Transverse colon (tissue), 4 donors: ENCODE results near the gene MTHFSD. TPM values are rescaled to one million over a fixed set of nuclear protein-coding genes. Genes with fewer than 3 reads are reported as not detected.

ENCODE experiments used
- DNase-seq: peaks from one replicate; pipeline ENCODE4 v3.0.0-alpha.2; 2019
- H3K27ac ChIP-seq, 4 donors: fragments of 200-600 bp; sonication (generic); 2 replicates each; pipeline ENCODE4 v1.5.1; 2016 to 2018; ENCODE audit warnings: inconsistent platforms in 4 of 4
- H3K27me3 ChIP-seq: fragments of 200-600 bp; sonication (generic); 2 replicates; pipeline ENCODE4 v1.5.1; 2017; ENCODE audit warnings: inconsistent platforms
- H3K36me3 ChIP-seq, 4 donors: fragments of 200-600 bp; sonication (generic); 2 replicates each; pipeline ENCODE4 v1.5.1; 2017 to 2019; ENCODE audit warnings: inconsistent platforms in 4 of 4
- H3K4me1 ChIP-seq, 4 donors: fragments of 200-600 bp; sonication (generic); 2 replicates each; pipeline ENCODE4 v1.5.1; 2017 to 2020; ENCODE audit warnings: inconsistent platforms in 4 of 4
- H3K4me3 ChIP-seq, 4 donors: fragments of 200-600 bp; sonication (generic); 1 replicate in 1 of 4; 2 replicates in 3 of 4; pipeline versions ENCODE4 v1.5.1 to v1.6.1; 2017 to 2019; ENCODE audit warnings: inconsistent platforms in 4 of 4
- H3K9me3 ChIP-seq, 2 donors: fragments of 200-600 bp; sonication (generic); 2 replicates each; pipeline ENCODE4 v1.5.1; 2017 to 2019; ENCODE audit warnings: inconsistent platforms in 2 of 2
- CTCF ChIP-seq, 5 experiments: fragments of 200-600 bp in 3 of 5; fragments of 450-650 bp in 2 of 5; sonication (generic) in 3 of 5; IDR thresholded peaks; 1 replicate in 2 of 5; 2 replicates in 3 of 5; pipeline ENCODE4 v1.5.1; 2016 to 2017; ENCODE audit warnings: antibody characterized with exemption in 5 of 5, inconsistent platforms in 3 of 5, mild to moderate bottlenecking in 2 of 5, moderate library complexity in 1 of 5
- EP300 ChIP-seq: sonication (generic); formaldehyde crosslinking; IDR thresholded peaks from one replicate; pipeline ENCODE4 v1.6.1; 2017; ENCODE audit warnings: antibody characterized with exemption, low read depth
- POLR2A ChIP-seq: fragments of 450-650 bp; IDR thresholded peaks from one replicate; pipeline ENCODE4 v1.6.1; 2016; ENCODE audit warnings: antibody characterized with exemption, mild to moderate bottlenecking, moderate library complexity
- POLR2AphosphoS5 ChIP-seq, 3 donors: sonication (generic); formaldehyde crosslinking; IDR thresholded peaks; one replicate each; pipeline ENCODE4 v1.6.1; 2016; ENCODE audit warnings: antibody characterized with exemption in 3 of 3
- WGBS, 2 donors: methylation state at CpG; one replicate each; pipeline ENCODE4 v1.1.5; 2018; ENCODE audit warnings: low coverage in 1 of 2; 5-methylcytosine and 5-hydroxymethylcytosine counted together
- in situ Hi-C, 4 donors: fragments of 200-750 bp; cut with MboI; loops; one replicate each; pipeline versions ENCODE4 v1.15.0 to v1.15.1; 2017; ENCODE audit warnings: low sequenced_read_pairs in 3 of 4, low pct_ligation_motif_present in 1 of 4, low pct_unique_long_range_greater_than_20kb in 1 of 4
- intact Hi-C: fragments of 100-400 bp; cut with DNase I; formaldehyde crosslinking; loops from one replicate; pipeline ENCODE4 v1.15.1; 2023; ENCODE audit warnings: low total_unique reads
- total RNA-seq, 4 donors: library from RNA; depleted of rRNA; stranded (reverse); fragments of >200 nt; gene quantifications; one replicate each; pipeline ENCODE4 v1.1.0, GENCODE V29; 2016

MTHFSD gene
- total RNA-seq, 4 donors from 2014 or later, result 25.4 to 51.1 (median 30.0) TPM

DNA sequence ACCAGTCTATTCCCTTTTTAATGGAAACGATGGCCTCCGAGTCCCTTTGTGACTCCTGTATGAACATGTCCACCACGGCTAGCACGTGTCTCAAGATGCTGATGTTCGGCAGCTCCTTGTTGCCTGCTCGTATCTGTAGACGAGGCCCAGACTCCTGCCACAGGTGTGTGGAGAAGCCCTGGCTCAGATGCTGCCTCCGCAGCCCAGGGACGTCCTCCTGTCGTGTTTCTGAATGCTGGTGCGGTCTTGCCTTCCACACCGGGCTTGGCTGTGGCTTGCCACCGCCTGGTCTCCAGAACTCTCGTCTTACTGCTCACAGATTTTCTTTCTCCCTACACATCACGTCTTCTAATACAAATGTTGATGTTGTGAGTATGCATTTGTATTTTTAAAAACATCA lies 27.7 kb downstream of the MTHFSD start:
- in situ Hi-C loops (loop anchor here in 2 of 4 donors (10.0 kb wide), 2 partner anchors 453 to 703 kb away; no protein-coding TSS in a partner anchor), intact Hi-C loops (no loop called here)
- DNase-seq, result no peak
- WGBS, 2 donors, result 95 to 97% methylated on average over 6 to 15 of the region's 15 CpGs
- Histone ChIP-seq H3K27ac (no peak overlapping the region), H3K36me3 (no peaks in the 10 kb centered on the region), H3K4me1 (peaks cover 0 to 9% (median 1%) of the 10 kb centered on the region in 4 donors), H3K27me3 (no peaks in the 10 kb centered on the region), H3K9me3 (no peaks in the 10 kb centered on the region), H3K4me3 (no peak overlapping the region)
- TF ChIP-seq CTCF (IDR thresholded peaks at IDR 0.05) (no peak), POLR2A (no peak), EP300 (no peak), POLR2AphosphoS5 (IDR thresholded peaks at IDR 0.05) (no peak)

- intact Hi-C loops, result no loop called here
- no peak for TF ChIP-seq CTCF (IDR thresholded peaks at IDR 0.05)
- TF ChIP-seq POLR2A, result no peak
- no peak for TF ChIP-seq EP300
- TF ChIP-seq POLR2AphosphoS5 (IDR thresholded peaks at IDR 0.05), result no peak
These were observed 29.3 kb downstream of the MTHFSD start for GRCh38 chr16:86525696-86526095.

GRCh38 chr16:86524029-86524428 lies 31.0 kb downstream of the MTHFSD start:
- in situ Hi-C loops, result loop anchor here (10.0 to 25.0 kb wide), 6 partner anchors 187 to 712 kb away; no protein-coding TSS in a partner anchor
- TF ChIP-seq EP300 (no peak), POLR2A (no peak), CTCF (IDR thresholded peaks at IDR 0.05) (no peak), POLR2AphosphoS5 (IDR thresholded peaks at IDR 0.05) (no peak)
- WGBS, 2 donors, result 58 to 61% methylated on average over 2 to 6 of the region's 6 CpGs
- Histone ChIP-seq H3K27me3 (no peaks in the 10 kb centered on the region), H3K9me3 (no peaks in the 10 kb centered on the region), H3K4me1 (peaks cover 3 to 14% (median 9%) of the 10 kb centered on the region in 4 donors), H3K4me3 (no peak overlapping the region), H3K27ac (no peak overlapping the region), H3K36me3 (no peaks in the 10 kb centered on the region)
- intact Hi-C loops, result no loop called here
- no peak for DNase-seq

More at GRCh38 chr16:86525696-86526095, 29.3 kb downstream of the MTHFSD start:
- H3K27ac ChIP-seq, result no peak overlapping the region
- H3K4me1 ChIP-seq, result peaks cover 0 to 3% (median under 1%) of the 10 kb centered on the region in 4 donors
- H3K4me3 ChIP-seq, result no peak overlapping the region
- H3K9me3 ChIP-seq, result no peaks in the 10 kb centered on the region
- in situ Hi-C loops, result loop anchor here in 2 of 4 donors (10.0 kb wide), 2 partner anchors 451 to 701 kb away; no protein-coding TSS in a partner anchor
- no peak for DNase-seq
- 59 to 100% methylated on average over 1 to 11 of the region's 12 CpGs for WGBS, 2 donors
- no peaks in the 10 kb centered on the region for H3K36me3 ChIP-seq
- no peaks in the 10 kb centered on the region for H3K27me3 ChIP-seq

GRCh38 chr16:86523166-86523740 lies 31.8 kb downstream of the MTHFSD start:
- no peak for DNase-seq
- H3K9me3 ChIP-seq, result no peaks in the 10 kb centered on the region
- no peak overlapping the region for H3K4me3 ChIP-seq
- peaks cover 3 to 17% (median 9%) of the 10 kb centered on the region in 4 donors for H3K4me1 ChIP-seq
- H3K27ac ChIP-seq, result no peak overlapping the region
- H3K36me3 ChIP-seq, result no peaks in the 10 kb centered on the region
- WGBS, 2 donors, result 76 to 80% methylated on average over 2 to 5 of the region's 5 CpGs
- H3K27me3 ChIP-seq, result peaks cover 4% of the 10 kb centered on the region
- TF ChIP-seq CTCF (IDR thresholded peaks at IDR 0.05), result no peak
- in situ Hi-C loops, result loop anchor here (10.0 to 25.0 kb wide), 6 partner anchors 186 to 711 kb away; no protein-coding TSS in a partner anchor
- intact Hi-C loops, result no loop called here
